HepG2 (cell line): Measurements from ENCODE around the gene ALDH16A1. TPM values are rescaled to one million over a fixed set of nuclear protein-coding genes. Genes with fewer than 3 reads are reported as not detected.

Source experiments
- AFF4 ChIP-seq: sonication (generic); formaldehyde crosslinking; IDR thresholded peaks from 2 replicates; pipeline ENCODE4 v1.4.0; 2020; ENCODE audit warnings: missing genetic modification reagents
- FOXM1 ChIP-seq: sonication (generic); formaldehyde crosslinking; IDR thresholded peaks from 2 replicates; pipeline ENCODE4 v1.5.0; 2020; ENCODE audit warnings: missing genetic modification reagents
- HDAC1 ChIP-seq: sonication (generic); formaldehyde crosslinking; IDR thresholded peaks from 2 replicates; pipeline ENCODE4 v1.5.1; 2020; ENCODE audit warnings: mild to moderate bottlenecking, missing genetic modification reagents
- HMG20B ChIP-seq: conservative IDR thresholded peaks from 2 replicates; pipeline ENCODE4 v1.6.1; 2016; ENCODE audit warnings: missing genetic modification reagents, missing compliant biosample characterization
- HOXA3 ChIP-seq: sonication (generic); formaldehyde crosslinking; IDR thresholded peaks from 2 replicates; pipeline ENCODE4 v1.5.0; 2020; ENCODE audit warnings: missing genetic modification reagents
- MAFG ChIP-seq: sonication (generic); formaldehyde crosslinking; IDR thresholded peaks from 2 replicates; pipeline ENCODE4 v1.5.1; 2020; ENCODE audit warnings: mild to moderate bottlenecking, missing genetic modification reagents
- NR2C2 ChIP-seq: sonication (generic); formaldehyde crosslinking; IDR thresholded peaks from 2 replicates; pipeline ENCODE4 v1.4.0; 2020; ENCODE audit warnings: missing genetic modification reagents, mild to moderate bottlenecking, moderate library complexity, borderline replicate concordance
- SKIL ChIP-seq: sonication (generic); formaldehyde crosslinking; IDR thresholded peaks from 2 replicates; pipeline ENCODE4 v1.8.0; 2022; ENCODE audit warnings: missing genetic modification reagents, mild to moderate bottlenecking, moderate library complexity, borderline replicate concordance
- TAF1 ChIP-seq: sonication (generic); formaldehyde crosslinking; IDR thresholded peaks from 2 replicates; pipeline ENCODE4 v1.4.0; 2020; ENCODE audit warnings: missing genetic modification reagents
- THAP9 ChIP-seq: sonication (generic); formaldehyde crosslinking; IDR thresholded peaks from 2 replicates; pipeline ENCODE4; 2020; ENCODE audit warnings: missing genetic modification reagents, mild to moderate bottlenecking, borderline replicate concordance
- ZBTB25 ChIP-seq: IDR thresholded peaks from 2 replicates; pipeline ENCODE4 v1.6.1; 2018; ENCODE audit warnings: missing genetic modification reagents
- ZBTB38 ChIP-seq: sonication (generic); formaldehyde crosslinking; IDR thresholded peaks from 2 replicates; pipeline ENCODE4 v1.5.1; 2020; ENCODE audit warnings: mild to moderate bottlenecking, missing genetic modification reagents
- ZBTB7B ChIP-seq: sonication (generic); formaldehyde crosslinking; IDR thresholded peaks from 2 replicates; pipeline ENCODE4 v1.4.0; 2020; ENCODE audit warnings: missing genetic modification reagents
- ZNF224 ChIP-seq: sonication (generic); formaldehyde crosslinking; IDR thresholded peaks from 2 replicates; pipeline ENCODE4 v1.5.0; 2020; ENCODE audit warnings: mild to moderate bottlenecking, missing genetic modification reagents
- ZNF260 ChIP-seq: sonication (generic); formaldehyde crosslinking; IDR thresholded peaks from 2 replicates; pipeline ENCODE4 v1.4.0; 2020; ENCODE audit warnings: missing genetic modification reagents, low read depth, mild to moderate bottlenecking, borderline replicate concordance
- ZNF768 ChIP-seq: sonication (generic); formaldehyde crosslinking; IDR thresholded peaks from 2 replicates; pipeline ENCODE4 v1.4.0; 2020; ENCODE audit warnings: missing genetic modification reagents
- ZUFSP ChIP-seq: sonication (generic); formaldehyde crosslinking; IDR thresholded peaks from 2 replicates; pipeline ENCODE4 v1.9.0; 2021; ENCODE audit warnings: missing genetic modification reagents, mild to moderate bottlenecking, borderline replicate concordance
- polyA plus RNA-seq, 8 experiments: library from polyadenylated mRNA; depleted of rRNA in 3 of 8; stranded (reverse) in 7 of 8; unstranded in 1 of 8; fragments of >200 nt; fragmentation: Illumina TruSeq in 4 of 8; extraction: Trizol in 4 of 8; gene quantifications; 2 replicates each; pipeline versions ENCODE4 v1.2.1 to v1.2.3, GENCODE V29; 2011 to 2016; ENCODE audit warnings: low read depth in 4 of 8, missing spikeins in 1 of 8, mixed read lengths in 1 of 8; ENCODE audit not compliant: insufficient read depth in 1 of 8
- total RNA-seq, 5 experiments: library from RNA; depleted of rRNA; stranded (reverse); fragments of >200 nt; fragmentation: Illumina TruSeq; extraction: Trizol; gene quantifications; 2 replicates each; pipeline ENCODE4 v1.2.3, GENCODE V29; 2016; ENCODE audit warnings: low read depth in 1 of 5

ALDH16A1 gene
- total and polyA plus RNA-seq, 2 of the 13 experiments (the other 11 are each of a cell fraction or from before 2014, with no cell fraction given) = 8.4 to 34.9 TPM

- no peak for TF ChIP-seq FOXM1
- TF ChIP-seq HMG20B (CRISPR knock-in tag) = no peak
- peak; percentile 79; the same call in 1 of the 2 replicates for TF ChIP-seq THAP9 (CRISPR knock-in tag)
- 0 out of 2 replicates have a peak, but pooled peaks have one; percentile 19 for TF ChIP-seq ZBTB7B (CRISPR knock-in tag)
- peak; percentile 34; the same call in 1 of the 2 replicates for TF ChIP-seq ZNF768 (CRISPR knock-in tag)
- TF ChIP-seq TAF1 (CRISPR knock-in tag) = peak; percentile 41; the same call in 1 of the 2 replicates
- 0 out of 2 replicates have a peak, but pooled peaks have one; percentile 77 for TF ChIP-seq AFF4 (CRISPR knock-in tag)
- peak; percentile 23; the same call in 1 of the 2 replicates for TF ChIP-seq NR2C2
- 0 out of 2 replicates have a peak, but pooled peaks have one; percentile 45 for TF ChIP-seq HDAC1 (CRISPR knock-in tag)
- TF ChIP-seq ZBTB25 (CRISPR knock-in tag) = 0 out of 2 replicates have a peak, but pooled peaks have one; percentile 37
- no peak for TF ChIP-seq MAFG (CRISPR knock-in tag)
- TF ChIP-seq SKIL (CRISPR knock-in tag) = no peak
- TF ChIP-seq ZNF224 (CRISPR knock-in tag) = 0 out of 2 replicates have a peak, but pooled peaks have one; percentile 14
- peak; percentile 66 for TF ChIP-seq HOXA3 (CRISPR knock-in tag)
- TF ChIP-seq ZUFSP (CRISPR knock-in tag) = no peak
- peak; percentile 63; the same call in 1 of the 2 replicates for TF ChIP-seq ZBTB38
- TF ChIP-seq ZNF260 (CRISPR knock-in tag) = no peak
These were observed 36.7 kb downstream of the ALDH16A1 start (continued) for GRCh38 chr19:49489601-49490167.
